Mucosa of descending colon (tissue), 3 donors: ENCODE results near the gene EVA1A. TPM values are rescaled to one million over a fixed set of nuclear protein-coding genes. Genes with fewer than 3 reads are reported as not detected.
"Not testable (repeated sequence)": the region's sequence is repeated elsewhere in the genome, so short reads cannot be mapped to it uniquely, and the experiment has no call there.

ENCODE experiments used
- ATAC-seq: fragments of 200-7000 bp; cut with Tn5 transposase; one replicate; pipeline ENCODE4 v1.9.1; 2020; ENCODE audit warnings: mild to moderate bottlenecking, moderate library complexity
- DNase-seq, 3 donors: peaks; one replicate each; pipeline ENCODE4 v3.0.0-alpha.2; 2020
- H3K36me3 ChIP-seq: fragments of 200-600 bp; one replicate; pipeline ENCODE4 v1.8.0; 2021; ENCODE audit warnings: low read depth, mild to moderate bottlenecking
- H3K4me1 ChIP-seq: fragments of 200-600 bp; one replicate; pipeline ENCODE4 v1.8.0; 2021; ENCODE audit warnings: low read depth, mild to moderate bottlenecking
- H3K4me3 ChIP-seq: fragments of 200-600 bp; one replicate; pipeline ENCODE4 v1.8.0; 2021; ENCODE audit warnings: mild to moderate bottlenecking
- H3K9me3 ChIP-seq: fragments of 200-600 bp; one replicate; pipeline ENCODE4 v1.8.0; 2021; ENCODE audit warnings: mild to moderate bottlenecking
- CTCF ChIP-seq: fragments of 200-600 bp; IDR thresholded peaks from one replicate; pipeline ENCODE4 v1.8.0; 2022; ENCODE audit warnings: antibody characterized with exemption, mild to moderate bottlenecking
- intact Hi-C, 2 donors: fragments of 100-400 bp; cut with DNase I in 1 of 2; cut with micrococcal nuclease in 1 of 2; formaldehyde crosslinking; loops; one replicate each; pipeline versions ENCODE4 v1.11.0 to v1.11.1; 2022; cut with DNase I, micrococcal nuclease
- total RNA-seq, 3 donors: library from RNA; stranded (reverse); fragmentation: NEBNext Ultra II Directional in 2 of 3; extraction: Animal tissue kit (Norgen Biotek cat#: 25700) in 2 of 3; gene quantifications; one replicate each; pipeline versions ENCODE4 v1.2.1 to v1.2.4, GENCODE V29; 2021 to 2023
- donor health status: DM: no; HTN: no; CAD: no; lungs with moderate emphysema.
- donor health status: DM: no; HTN: no; CAD: no.
- donor health status: DM: no; HTN: yes; CAD: no.

Gene EVA1A
- total RNA-seq, 3 donors from 2014 or later: 0.72 to 1.3 TPM; not detected in 1

- no peak overlapping the region for H3K4me3 ChIP-seq
- no peak for ATAC-seq
- no peaks in the 10 kb centered on the region for H3K36me3 ChIP-seq
- no peak for TF ChIP-seq CTCF
- no peaks in the 10 kb centered on the region for H3K4me1 ChIP-seq
- H3K9me3 ChIP-seq: no peaks in the 10 kb centered on the region
- DNase-seq: no peak
- intact Hi-C loops: no loop called here
These were observed 66.5 kb downstream of the EVA1A start for GRCh38 chr2:75494137-75494769.

GRCh38 chr2:75493230-75493629, 67.5 kb downstream of the EVA1A start:
- no peak for DNase-seq
- Histone ChIP-seq H3K4me3 (no peak overlapping the region), H3K4me1 (no peaks in the 10 kb centered on the region), H3K9me3 (no peaks in the 10 kb centered on the region), H3K36me3 (no peaks in the 10 kb centered on the region)
- no peak for TF ChIP-seq CTCF
- intact Hi-C loops: no loop called here
- ATAC-seq: no peak

- intact Hi-C loops: no loop called here
- ATAC-seq: no peak
- no peak for TF ChIP-seq CTCF
These were observed 69.5 kb downstream of the EVA1A start for GRCh38 chr2:75491129-75491753.

GRCh38 chr2:75489721-75490120, 71.0 kb downstream of the EVA1A start:
- H3K4me3 ChIP-seq: no peak overlapping the region
- H3K36me3 ChIP-seq: no peaks in the 10 kb centered on the region
- no peaks in the 10 kb centered on the region for H3K9me3 ChIP-seq
- DNase-seq (no peak), ATAC-seq (no peak)
- no peak for TF ChIP-seq CTCF
- H3K4me1 ChIP-seq: no peaks in the 10 kb centered on the region
- intact Hi-C loops: no loop called here

More at GRCh38 chr2:75491129-75491753, 69.5 kb downstream of the EVA1A start:
- Histone ChIP-seq H3K9me3 (no peaks in the 10 kb centered on the region), H3K36me3 (no peaks in the 10 kb centered on the region), H3K4me3 (no peak overlapping the region), H3K4me1 (no peaks in the 10 kb centered on the region)
- DNase-seq: no peak

GRCh38 chr2:75488157-75488556, 72.6 kb downstream of the EVA1A start:
- Histone ChIP-seq H3K9me3 (no peaks in the 10 kb centered on the region), H3K36me3 (no peaks in the 10 kb centered on the region), H3K4me3 (no peak overlapping the region), H3K4me1 (no peaks in the 10 kb centered on the region)
- intact Hi-C loops: no loop called here
- no peak for ATAC-seq
- no peak for TF ChIP-seq CTCF
- DNase-seq: no peak

- intact Hi-C loops, H3K4me1 ChIP-seq, H3K36me3 ChIP-seq, ATAC-seq, H3K4me3 ChIP-seq, DNase-seq, H3K9me3 ChIP-seq: not testable (repeated sequence)
These were observed 74.0 kb downstream of the EVA1A start for GRCh38 chr2:75486735-75487134.
